Ishikawa (cell line): ENCODE data around the gene PARD3.

Source experiments
- CEBPB ChIP-seq: IDR thresholded peaks from 2 replicates; pipeline ENCODE4 v1.6.1; 2012
- CREB1 ChIP-seq: IDR thresholded peaks from 2 replicates; pipeline ENCODE4 v1.6.1; 2012; ENCODE audit warnings: low read depth
- EGR1 ChIP-seq: IDR thresholded peaks from 2 replicates; pipeline ENCODE4 v1.6.1; 2012
- EP300 ChIP-seq: IDR thresholded peaks from 2 replicates; pipeline ENCODE4 v1.6.1; 2012; ENCODE audit warnings: borderline replicate concordance
- FOXM1 ChIP-seq: IDR thresholded peaks from 2 replicates; pipeline ENCODE4 v1.6.1; 2012; ENCODE audit warnings: low read depth, borderline replicate concordance
- MAX ChIP-seq: IDR thresholded peaks from 2 replicates; pipeline ENCODE4 v1.6.1; 2012
- NFIC ChIP-seq: IDR thresholded peaks from 2 replicates; pipeline ENCODE4 v1.6.1; 2012
- RAD21 ChIP-seq: IDR thresholded peaks from 2 replicates; pipeline ENCODE4 v1.6.1; 2012; ENCODE audit warnings: low read depth
- REST ChIP-seq: IDR thresholded peaks from 2 replicates; pipeline ENCODE4 v1.6.1; 2012; ENCODE audit warnings: low read depth, mild to moderate bottlenecking
- TAF1 ChIP-seq: IDR thresholded peaks from 2 replicates; pipeline ENCODE4 v1.6.1; 2012; ENCODE audit warnings: low read depth, mild to moderate bottlenecking
- TCF12 ChIP-seq: IDR thresholded peaks from 2 replicates; pipeline ENCODE4 v1.6.1; 2012; ENCODE audit warnings: low read depth
- TEAD4 ChIP-seq: IDR thresholded peaks from 2 replicates; pipeline ENCODE4 v1.6.1; 2012
- USF1 ChIP-seq: IDR thresholded peaks from 2 replicates; pipeline ENCODE4 v1.6.1; 2012
- YY1 ChIP-seq: IDR thresholded peaks from 2 replicates; pipeline ENCODE4 v1.6.1; 2012; ENCODE audit warnings: low read depth
- ZBTB7A ChIP-seq: IDR thresholded peaks from 2 replicates; pipeline ENCODE4 v1.6.1; 2012; ENCODE audit warnings: low read depth

PARD3 gene

GRCh38 chr10:34748357-34748756 is 66.7 kb downstream of the PARD3 start:
- no peak for TF ChIP-seq REST
- TF ChIP-seq ZBTB7A, result no peak
- no peak for TF ChIP-seq CEBPB
- no peak for TF ChIP-seq TCF12

DNA sequence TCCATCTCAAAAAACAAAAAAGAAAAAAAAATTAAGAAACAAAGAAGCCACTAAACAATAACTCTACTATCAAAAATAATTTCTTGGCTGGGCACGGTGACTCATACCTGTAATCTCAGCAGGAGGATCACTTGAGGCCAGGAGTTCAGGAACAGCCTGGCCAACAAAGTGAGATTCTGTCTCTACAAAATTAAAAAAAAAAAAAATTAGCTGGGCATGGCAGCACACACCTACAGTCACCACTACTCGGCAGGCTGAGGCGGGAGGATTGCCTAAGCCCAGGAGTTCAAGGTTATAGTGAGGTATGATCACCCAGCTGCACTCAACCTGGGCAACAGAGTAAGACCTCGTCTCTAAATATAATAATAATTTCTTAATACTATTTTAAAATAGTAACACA is 69.0 kb downstream of the PARD3 start:
- TF ChIP-seq NFIC, result peak; percentile 36; the same call in 1 of the 2 replicates
- TF ChIP-seq MAX, result no peak
- no peak for TF ChIP-seq CREB1
- no peak for TF ChIP-seq REST
- TF ChIP-seq RAD21, result 0 out of 2 replicates have a peak, but pooled peaks have one; percentile 1
- TF ChIP-seq EGR1, result no peak

DNA sequence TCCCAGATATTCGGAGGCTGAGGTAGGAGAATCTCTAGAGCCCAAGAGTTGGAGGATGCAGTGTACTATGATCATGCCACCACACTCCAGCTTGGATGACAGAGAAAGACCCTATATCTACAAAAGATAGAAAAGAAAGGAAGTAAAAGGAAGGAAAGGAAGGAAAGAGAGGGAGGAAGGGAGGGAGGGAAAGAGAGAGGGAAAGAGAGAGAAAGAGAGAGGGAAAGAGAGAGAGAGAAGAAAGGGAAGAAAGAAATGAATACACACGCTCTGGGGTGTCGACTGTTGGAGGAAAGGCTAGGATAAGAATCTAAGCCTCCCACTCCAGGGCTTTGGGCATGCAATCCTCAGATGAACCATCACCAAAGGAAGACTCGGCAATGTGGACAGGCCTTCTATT is 69.9 kb downstream of the PARD3 start:
- TF ChIP-seq TEAD4, result no peak
- TF ChIP-seq ZBTB7A, result no peak
- TF ChIP-seq FOXM1, result no peak
- no peak for TF ChIP-seq TCF12
- TF ChIP-seq NFIC, result no peak
- no peak for TF ChIP-seq MAX
- TF ChIP-seq EGR1, result no peak
- no peak for TF ChIP-seq USF1

DNA sequence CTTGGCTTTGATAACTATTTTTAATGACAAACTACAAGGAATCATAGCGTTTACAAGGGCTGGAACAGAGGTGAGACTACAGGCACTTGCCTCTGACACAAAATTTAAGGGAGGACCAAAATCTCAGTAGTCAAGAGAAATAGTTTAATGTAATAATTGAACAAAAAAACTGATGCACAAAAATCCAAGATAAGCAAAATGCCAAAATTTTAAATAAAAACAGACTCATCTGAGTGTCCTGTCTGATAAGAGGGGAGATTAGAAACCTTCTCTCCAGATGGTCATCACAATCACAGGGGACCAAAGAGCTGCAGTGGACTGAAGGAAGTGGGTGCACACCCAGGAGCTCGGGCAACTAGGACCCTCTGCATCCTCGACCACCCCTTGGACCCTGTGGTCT is 70.5 kb downstream of the PARD3 start:
- TF ChIP-seq FOXM1 (no peak), CEBPB (no peak), USF1 (no peak), NFIC (no peak), RAD21 (no peak)

- TF ChIP-seq TAF1, result no peak
- TF ChIP-seq TEAD4, result no peak
- TF ChIP-seq NFIC, result no peak
- TF ChIP-seq TCF12, result no peak
- TF ChIP-seq REST, result no peak
- no peak for TF ChIP-seq YY1
- no peak for TF ChIP-seq ZBTB7A
- TF ChIP-seq CREB1, result no peak
- TF ChIP-seq RAD21, result no peak
- TF ChIP-seq MAX, result no peak
- TF ChIP-seq EGR1, result no peak
- no peak for TF ChIP-seq FOXM1
Observed at GRCh38 chr10:34743814-34744213, 71.3 kb downstream of the PARD3 start.

DNA sequence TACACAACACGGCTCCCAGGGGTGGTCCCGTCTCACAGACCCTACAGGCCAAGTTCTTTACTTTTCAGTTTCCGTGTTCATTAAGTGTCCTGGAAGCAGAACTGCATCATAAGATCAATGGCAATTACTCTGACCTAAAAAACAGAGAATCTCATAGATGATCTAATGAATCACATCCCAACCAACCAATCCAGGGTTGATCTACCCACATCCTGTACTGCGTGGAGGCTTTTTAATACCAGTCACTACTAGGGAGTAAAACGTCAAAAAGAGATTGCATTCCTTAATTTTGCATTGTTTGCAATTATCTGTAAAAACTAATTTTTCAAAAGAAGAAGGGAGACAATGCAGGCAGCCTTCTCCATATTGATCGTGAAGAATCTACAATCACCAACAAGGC is 72.6 kb downstream of the PARD3 start:
- no peak for TF ChIP-seq MAX
- no peak for TF ChIP-seq RAD21
- no peak for TF ChIP-seq ZBTB7A
- no peak for TF ChIP-seq REST
- TF ChIP-seq NFIC, result no peak
- no peak for TF ChIP-seq TCF12
- no peak for TF ChIP-seq CREB1
- TF ChIP-seq FOXM1, result no peak
- no peak for TF ChIP-seq EP300
- no peak for TF ChIP-seq EGR1
- TF ChIP-seq USF1, result no peak
- no peak for TF ChIP-seq CEBPB
- no peak for TF ChIP-seq YY1
- TF ChIP-seq TEAD4, result no peak
- no peak for TF ChIP-seq TAF1
